Liver (tissue), 3 donors: Measurements from ENCODE around the gene B4GALNT2.

Experiments
- CTCF ChIP-seq: fragments of 150-350 bp; IDR thresholded peaks from 2 replicates; pipeline ENCODE4 v1.5.1; 2017; ENCODE audit warnings: improper control_type of control experiment, low read depth, low read length; ENCODE audit not compliant: missing input control
- EGR1 ChIP-seq, 2 donors: IDR thresholded peaks; 2 replicates each; pipeline ENCODE4 v1.6.1; 2016 to 2018; ENCODE audit warnings: antibody characterized with exemption in 2 of 2, low read depth in 2 of 2
- FOXA1 ChIP-seq: IDR thresholded peaks from 2 replicates; pipeline ENCODE4 v1.6.1; 2016; ENCODE audit warnings: antibody characterized with exemption
- GABPA ChIP-seq, 2 donors: IDR thresholded peaks in 1 of 2; conservative IDR thresholded peaks in 1 of 2; 2 replicates each; pipeline ENCODE4 v1.6.1; 2016; ENCODE audit warnings: antibody characterized with exemption in 2 of 2, mild to moderate bottlenecking in 1 of 2, moderate library complexity in 1 of 2
- JUND ChIP-seq, 2 donors: IDR thresholded peaks; 2 replicates each; pipeline ENCODE4 v1.6.1; 2016; ENCODE audit warnings: antibody characterized with exemption in 2 of 2
- MAX ChIP-seq: IDR thresholded peaks from 2 replicates; pipeline ENCODE4 v1.6.1; 2016; ENCODE audit warnings: antibody characterized with exemption
- NR2F2 ChIP-seq: IDR thresholded peaks from 2 replicates; pipeline ENCODE4 v1.6.1; 2016; ENCODE audit warnings: antibody characterized with exemption
- RXRA ChIP-seq, 2 donors: IDR thresholded peaks; 2 replicates each; pipeline ENCODE4 v1.6.1; 2017 to 2018; ENCODE audit warnings: antibody characterized with exemption in 2 of 2, mild to moderate bottlenecking in 1 of 2
- SP1 ChIP-seq: IDR thresholded peaks from 2 replicates; pipeline ENCODE4 v1.6.1; 2018; ENCODE audit warnings: antibody characterized with exemption, mild to moderate bottlenecking
- TAF1 ChIP-seq: conservative IDR thresholded peaks from 2 replicates; pipeline ENCODE4 v1.6.1; 2016; ENCODE audit warnings: antibody characterized with exemption, mild to moderate bottlenecking
- donor health status: healthy.
- donor health status: healthy.

GRCh38 chr17:49200423-49201083, 68.0 kb downstream of the B4GALNT2 start:
- TF ChIP-seq CTCF (no peak), JUND (IDR thresholded peaks at IDR 0.05) (no peak), GABPA (IDR thresholded peaks at IDR 0.05 in 1 of 2, conservative IDR thresholded peaks at IDR 0.05 in 1 of 2) (no peak), SP1 (no peak), EGR1 (IDR thresholded peaks at IDR 0.05; ENCODE audit: low read depth in 2 of 2) (no peak), TAF1 (no peak), RXRA (IDR thresholded peaks at IDR 0.05) (no peak), FOXA1 (no peak), MAX (no peak), NR2F2 (no peak)
